K562 (cell line): Measurements from ENCODE around the gene OR2T11. TPM values are rescaled to one million over a fixed set of nuclear protein-coding genes. Genes with fewer than 3 reads are reported as not detected.

Experiments used
- ATAC-seq: fragments of 200-7000 bp; cut with Tn5 transposase; 3 replicates; pipeline ENCODE4 v1.9.1; 2020; ENCODE audit warnings: moderate library complexity
- BruUV-seq: library from RNA; stranded (reverse); fragments of 400-500 nt; replicated peaks from 2 replicates; lab custom pipeline; 2021; lab: Mats Ljungman, UMichigan
- CTCF ChIA-PET: fragments of 300-600 bp; formaldehyde crosslinking; extraction: SDS; loops from one replicate; lab custom pipeline; 2021; ENCODE audit warnings: low intra/inter-chr PET ratio; lab: Yijun Ruan, JAX
- POLR2A ChIA-PET: fragments of 300-600, 350-650 bp; sonication (Branson Sonifier 250); formaldehyde crosslinking; extraction: SDS; loops from one replicate; lab custom pipeline; 2021; ENCODE audit warnings: antibody characterized with exemption, inconsistent platforms; lab: Yijun Ruan, JAX
- DNase-seq, 4 experiments: peaks; one replicate each; pipeline versions ENCODE4 v3.0.0 to v3.0.0-alpha.2; 2011 to 2018; ENCODE audit warnings: low spot score in 3 of 4, mixed read lengths in 3 of 4; ENCODE audit errors: extremely low read depth in 1 of 4
- FAIRE-seq: peaks from 2 replicates; lab custom pipeline; 2011; peaks lifted over from hg19 to GRCh38; lab: Jason Lieb, UNC
- H2AFZ ChIP-seq: 2 replicates; pipeline ENCODE4 v1.6.0; 2011; ENCODE audit warnings: low read depth, low read length, control low read depth, inconsistent platforms
- H3K27ac ChIP-seq: fragments of 200-600 bp; 3 replicates; pipeline ENCODE4 v1.8.0; 2011; ENCODE audit warnings: low read depth, mild to moderate bottlenecking, control low read depth, inconsistent platforms, low read length, moderate library complexity, mixed read lengths; ENCODE audit errors: extremely low read depth
- H3K27me3 ChIP-seq, 2 experiments: fragments of 300-600 bp in 1 of 2; 2 replicates in 1 of 2; 3 replicates in 1 of 2; pipeline versions ENCODE4 v1.6.0 to v1.8.0; 2011; ENCODE audit warnings: inconsistent platforms in 2 of 2, low read length in 2 of 2, mild to moderate bottlenecking in 1 of 2, mixed read lengths in 1 of 2, moderate library complexity in 1 of 2; ENCODE audit not compliant: control insufficient read depth in 2 of 2, insufficient read depth in 2 of 2
- H3K36me3 ChIP-seq: fragments of 300-600 bp; 3 replicates; pipeline ENCODE4 v1.8.0; 2011; ENCODE audit warnings: mild to moderate bottlenecking, low read length, inconsistent platforms; ENCODE audit not compliant: control insufficient read depth, insufficient read depth
- H3K4me1 ChIP-seq, 2 experiments: fragments of 200-600 bp in 1 of 2; replicated peaks in 1 of 2; 2 replicates in 1 of 2; 3 replicates in 1 of 2; pipeline versions ENCODE4 v1.5.1 to v1.8.0; 2011; ENCODE audit warnings: inconsistent platforms in 2 of 2, low read length in 2 of 2, mild to moderate bottlenecking in 1 of 2, mixed read lengths in 1 of 2, moderate library complexity in 1 of 2; ENCODE audit not compliant: control insufficient read depth in 2 of 2, insufficient read depth in 2 of 2
- H3K4me2 ChIP-seq: 2 replicates; pipeline ENCODE4 v1.6.1; 2011; ENCODE audit warnings: low read length, control low read depth, inconsistent platforms, mixed read lengths; ENCODE audit not compliant: insufficient read depth
- H3K4me3 ChIP-seq: fragments of 200-600 bp; sonication (generic), shearing (Covaris generic); 2 replicates; pipeline ENCODE4 v1.5.1; 2016; ENCODE audit warnings: control low read depth, inconsistent platforms
- H3K79me2 ChIP-seq: fragments of 200-600 bp; 3 replicates; pipeline ENCODE4 v1.8.0; 2011; ENCODE audit warnings: low read length, inconsistent platforms; ENCODE audit not compliant: control insufficient read depth, insufficient read depth
- H3K9ac ChIP-seq, 2 experiments: 2 replicates each; pipeline versions ENCODE4 v1.6.0 to v1.6.1; 2011; ENCODE audit warnings: low read depth in 2 of 2, low read length in 2 of 2, control low read depth in 1 of 2, inconsistent platforms in 1 of 2, mild to moderate bottlenecking in 1 of 2, mixed read lengths in 1 of 2; ENCODE audit not compliant: insufficient read depth in 1 of 2
- H3K9me1 ChIP-seq: one replicate; pipeline ENCODE4 v1.6.0; 2011; ENCODE audit warnings: inconsistent platforms, mild to moderate bottlenecking, low read length, moderate library complexity; ENCODE audit not compliant: control insufficient read depth, insufficient read depth
- H3K9me3 ChIP-seq: replicated peaks from 2 replicates; pipeline ENCODE4 v1.5.1; 2011; ENCODE audit warnings: low read depth, low read length, inconsistent platforms; ENCODE audit not compliant: control insufficient read depth, insufficient read depth
- H4K20me1 ChIP-seq: replicated peaks from 2 replicates; pipeline ENCODE4 v1.6.1; 2011; ENCODE audit warnings: low read length, inconsistent platforms, mixed read lengths; ENCODE audit not compliant: control insufficient read depth, insufficient read depth
- ATF3 ChIP-seq, 2 experiments: fragments of 450-650 bp in 1 of 2; sonication (generic) in 1 of 2; formaldehyde crosslinking in 1 of 2; IDR thresholded peaks in 1 of 2; conservative IDR thresholded peaks in 1 of 2; 2 replicates each; pipeline versions ENCODE4 v1.6.1 to v1.8.1; 2016 to 2023; ENCODE audit warnings: mild to moderate bottlenecking in 2 of 2, moderate library complexity in 2 of 2, inconsistent platforms in 1 of 2, missing genetic modification reagents in 1 of 2
- CEBPG ChIP-seq, 3 experiments: fragments of 200-800 bp in 1 of 3; sonication (Bioruptor generic) in 1 of 3; sonication (generic) in 1 of 3; formaldehyde crosslinking in 1 of 3; IDR thresholded peaks in 2 of 3; conservative IDR thresholded peaks in 1 of 3; 2 replicates each; pipeline versions ENCODE4 v1.6.1 to v1.8.0; 2016 to 2022; ENCODE audit warnings: missing compliant biosample characterization in 2 of 3, missing genetic modification characterization in 2 of 3, mild to moderate bottlenecking in 1 of 3, missing genetic modification reagents in 1 of 3
- CREB3 ChIP-seq: fragments of 450-650 bp; conservative IDR thresholded peaks from 2 replicates; pipeline ENCODE4 v1.6.1; 2016; ENCODE audit warnings: missing genetic modification characterization, low read depth, mild to moderate bottlenecking, missing compliant biosample characterization, moderate library complexity
- CXXC5 ChIP-seq: fragments of 250-450 bp; sonication (Bioruptor Pico); IDR thresholded peaks from 2 replicates; pipeline ENCODE4 v1.8.0; 2022; ENCODE audit warnings: inconsistent platforms, mild to moderate bottlenecking, moderate library complexity
- DMBX1 ChIP-seq: fragments of 250-450 bp; sonication (Bioruptor Pico); IDR thresholded peaks from 2 replicates; pipeline ENCODE4 v1.8.0; 2022; ENCODE audit warnings: inconsistent platforms, mild to moderate bottlenecking, moderate library complexity, borderline replicate concordance
- RHOXF2B ChIP-seq: fragments of 250-450 bp; sonication (Bioruptor Pico); conservative IDR thresholded peaks from 2 replicates; pipeline ENCODE4 v1.5.1; 2021
- SMAD4 ChIP-seq: fragments of 250-450 bp; sonication (Bioruptor Pico); conservative IDR thresholded peaks from 2 replicates; pipeline ENCODE4 v1.8.0; 2021; ENCODE audit warnings: inconsistent platforms, mild to moderate bottlenecking, moderate library complexity
- WGBS: fragments of 100-300 bp; shearing (Covaris generic); methylation state at CpG from one replicate; pipeline ENCODE4 v1.1.6; 2016; ENCODE audit warnings: low coverage, mixed read lengths; ENCODE audit not compliant: insufficient coverage; ENCODE audit errors: missing lambda C conversion rate; 5-methylcytosine and 5-hydroxymethylcytosine counted together
- in situ Hi-C: fragments of 300-500 bp; cut with MboI; formaldehyde crosslinking; loops from 4 replicates; pipeline ENCODE4 v1.15.0; 2018; ENCODE audit warnings: inconsistent platforms, mixed read lengths
- intact Hi-C: fragments of 100-400 bp; cut with micrococcal nuclease; formaldehyde crosslinking; loops from 2 replicates; pipeline ENCODE4 v1.14.2; 2022
- polyA plus RNA-seq, 8 experiments: library from polyadenylated mRNA; depleted of rRNA in 4 of 8; stranded (reverse) in 5 of 8; unstranded in 3 of 8; fragments of >200 nt; fragmentation: Nextera tagmentation in 2 of 8; fragmentation: Illumina TruSeq in 1 of 8; extraction: Ambion mirVana in 2 of 8; extraction: Trizol in 1 of 8; gene quantifications; 2 replicates each; pipeline versions ENCODE4 v1.2.1 to v1.2.3, GENCODE V29; 2011 to 2014; ENCODE audit warnings: inconsistent platforms in 1 of 8, missing spikeins in 1 of 8
- total RNA-seq, 7 experiments: library from RNA; depleted of rRNA in 6 of 7; stranded (reverse); fragments of >200 nt in 6 of 7; fragmentation: Illumina TruSeq in 2 of 7; extraction: Trizol in 2 of 7; gene quantifications; 2 replicates each; pipeline versions ENCODE4 v1.2.1 to v1.2.3, GENCODE V29; 2011 to 2021; ENCODE audit warnings: low replicate concordance in 1 of 7

The OR2T11 gene
- total and polyA plus RNA-seq, 9 of the 15 experiments (the other 6 are each of a cell fraction or from before 2014, with no cell fraction given), result not detected

GRCh38 chr1:248597589-248597988 lies 37.3 kb downstream of the OR2T11 start, which contains the start of gene OR2T10:
Gene OR2T10 (minus strand): TSS chr1:248597700. CDS start chr1:248593768, 3,932 bp downstream.
- Histone ChIP-seq H3K27me3 (no peaks in the 10 kb centered on the region), H4K20me1 (no peaks in the 10 kb centered on the region), H3K4me2 (no peak within 1 kb of the TSS), H3K9me1 (no peaks in the 10 kb centered on the region), H2AFZ (0 out of 2 replicates have a peak within 1 kb of the TSS, but pooled peaks have one; percentile 34), H3K27ac (peak within 1 kb of the TSS; percentile 61; the same call in 1 of the 3 replicates), H3K9me3 (no peaks in the 10 kb centered on the region), H3K4me3 (no peak within 1 kb of the TSS), H3K36me3 (no peaks in the 10 kb centered on the region), H3K4me1 (no peaks in the 10 kb centered on the region; a peak in 1 of 5 replicates), H3K79me2 (no peaks in the 10 kb centered on the region), H3K9ac (no peak within 1 kb of the TSS)
- FAIRE-seq (no peak), DNase-seq (no peak), ATAC-seq (no peak)
- intact Hi-C loops, result no loop called here
- 33% methylated on average over 1 of the region's 6 CpGs for whole genome bisulfite sequencing
- BruUV-seq, result no TSS peak
- ChIA-PET POLR2A (no interaction called here), CTCF (no interaction called here)
- in situ Hi-C loops, result no loop called here
- TF ChIP-seq CXXC5 (CRISPR knock-in tag) (peak; percentile 34; the same call in 1 of the 2 replicates), ATF3 (IDR thresholded peaks at IDR 0.05) (peak; percentile 33), ATF3 (CRISPR knock-in tag; conservative IDR thresholded peaks at IDR 0.05) (no peak), SMAD4 (peak; percentile 64), DMBX1 (CRISPR knock-in tag) (peak; percentile 74; the same call in 1 of the 2 replicates), RHOXF2B (CRISPR knock-in tag) (no peak), CREB3 (tag) (no peak), CEBPG (CRISPR knock-in tag; IDR thresholded peaks at IDR 0.05) (no peak), CEBPG (tag; conservative IDR thresholded peaks at IDR 0.05 in 1 of 2, IDR thresholded peaks at IDR 0.05 in 1 of 2) (peak in 1 of 2 experiments; percentile 44; a peak in 1 of 4 replicates)
